ENCODE results near the gene KLK1.

GRCh38 chr19:50820086-50820485 is 3.5 kb downstream of the KLK1 start:
- TF ChIP-seq CTCF (IDR thresholded peaks at IDR 0.05) (no peak), POLR2A (IDR thresholded peaks at IDR 0.05) (no peak)
